ENCODE data around the gene TFEB. TPM values are rescaled to one million over a fixed set of nuclear protein-coding genes. Genes with fewer than 3 reads are reported as not detected.

The TFEB gene
- total RNA-seq, 2 donors from 2014 or later, result 4.9 to 10.1 TPM

DNA sequence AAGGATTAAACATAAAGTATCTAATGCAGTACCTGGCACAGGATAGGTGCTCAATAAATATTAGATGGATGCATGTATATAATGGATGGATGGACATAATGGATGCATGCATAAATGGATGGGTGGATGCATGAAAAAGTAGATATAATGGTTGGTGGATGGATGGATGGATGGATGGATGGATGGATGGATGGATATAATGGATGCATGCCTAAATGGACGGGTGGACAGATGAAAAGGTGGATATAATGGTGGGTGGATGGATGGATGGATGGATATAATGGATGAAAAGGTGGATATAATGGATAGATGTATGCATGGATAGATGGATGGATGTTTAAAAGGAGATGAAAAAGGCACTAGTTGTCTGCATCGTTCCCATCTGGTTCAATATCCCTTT, 26.0 kb downstream of the TFEB start:
- peaks cover 36% of the 10 kb centered on the region for H3K4me1 ChIP-seq

GRCh38 chr6:41708856-41709255, 26.6 kb downstream of the TFEB start:
- Histone ChIP-seq H3K27me3 (no peaks in the 10 kb centered on the region), H3K4me1 (peaks cover 35% of the 10 kb centered on the region), H3K36me3 (replicated peaks in 1 of 2; ENCODE audit: insufficient read depth in 1 of 2, low read depth in 2 of 2) (no peaks in the 10 kb centered on the region), H3K27ac (no peak overlapping the region), H3K4me3 (no peak overlapping the region), H3K9me3 (no peaks in the 10 kb centered on the region)
- intact Hi-C loops (cut with DNase I), result no loop called here
- no peak for DNase-seq
- 83 to 90% methylated on average over 3 of the region's 3 CpGs for WGBS, 2 donors
- no peak for ATAC-seq
- TF ChIP-seq, protein P1, sequence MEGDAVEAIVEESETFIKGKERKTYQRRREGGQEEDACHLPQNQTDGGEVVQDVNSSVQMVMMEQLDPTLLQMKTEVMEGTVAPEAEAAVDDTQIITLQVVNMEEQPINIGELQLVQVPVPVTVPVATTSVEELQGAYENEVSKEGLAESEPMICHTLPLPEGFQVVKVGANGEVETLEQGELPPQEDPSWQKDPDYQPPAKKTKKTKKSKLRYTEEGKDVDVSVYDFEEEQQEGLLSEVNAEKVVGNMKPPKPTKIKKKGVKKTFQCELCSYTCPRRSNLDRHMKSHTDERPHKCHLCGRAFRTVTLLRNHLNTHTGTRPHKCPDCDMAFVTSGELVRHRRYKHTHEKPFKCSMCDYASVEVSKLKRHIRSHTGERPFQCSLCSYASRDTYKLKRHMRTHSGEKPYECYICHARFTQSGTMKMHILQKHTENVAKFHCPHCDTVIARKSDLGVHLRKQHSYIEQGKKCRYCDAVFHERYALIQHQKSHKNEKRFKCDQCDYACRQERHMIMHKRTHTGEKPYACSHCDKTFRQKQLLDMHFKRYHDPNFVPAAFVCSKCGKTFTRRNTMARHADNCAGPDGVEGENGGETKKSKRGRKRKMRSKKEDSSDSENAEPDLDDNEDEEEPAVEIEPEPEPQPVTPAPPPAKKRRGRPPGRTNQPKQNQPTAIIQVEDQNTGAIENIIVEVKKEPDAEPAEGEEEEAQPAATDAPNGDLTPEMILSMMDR (IDR thresholded peaks at IDR 0.05), result no peak
- TF ChIP-seq POLR2A (IDR thresholded peaks at IDR 0.05), result no peak

More for the DNA sequence above, 26.0 kb downstream of the TFEB start:
- H3K27ac ChIP-seq, result no peak overlapping the region
- WGBS, 2 donors, result 82 to 94% methylated on average over 2 of the region's 2 CpGs
- DNase-seq, result no peak
- H3K9me3 ChIP-seq, result no peaks in the 10 kb centered on the region
- H3K36me3 ChIP-seq (replicated peaks in 1 of 2; ENCODE audit: insufficient read depth in 1 of 2, low read depth in 2 of 2), result no peaks in the 10 kb centered on the region
- H3K4me3 ChIP-seq, result no peak overlapping the region
- intact Hi-C loops (cut with DNase I), result no loop called here
- no peak for ATAC-seq
- H3K27me3 ChIP-seq, result no peaks in the 10 kb centered on the region
- TF ChIP-seq, protein P1 (IDR thresholded peaks at IDR 0.05), result no peak
- TF ChIP-seq POLR2A (IDR thresholded peaks at IDR 0.05), result no peak

- DNase-seq (peak in 1 of 4 donors; percentile 44), ATAC-seq (no peak)
- TF ChIP-seq, protein P1 (IDR thresholded peaks at IDR 0.05), result no peak
- TF ChIP-seq POLR2A (IDR thresholded peaks at IDR 0.05), result no peak
- intact Hi-C loops (cut with DNase I), result no loop called here
- Histone ChIP-seq H3K4me3 (no peak overlapping the region), H3K27me3 (no peaks in the 10 kb centered on the region), H3K27ac (peak overlapping the region in 1 of 4 donors; percentile 17), H3K4me1 (peaks cover 23% of the 10 kb centered on the region), H3K9me3 (no peaks in the 10 kb centered on the region), H3K36me3 (replicated peaks in 1 of 2; ENCODE audit: insufficient read depth in 1 of 2, low read depth in 2 of 2) (no peaks in the 10 kb centered on the region)
- 49 to 84% methylated on average over 14 of the region's 14 CpGs for WGBS, 2 donors
Measured at GRCh38 chr6:41707565-41708200, 27.7 kb downstream of the TFEB start.

- ATAC-seq, result no peak
- H3K4me1 ChIP-seq, result peaks cover 16% of the 10 kb centered on the region
- intact Hi-C loops (cut with DNase I), result no loop called here
Measured at GRCh38 chr6:41706876-41707564, 28.4 kb downstream of the TFEB start.

GRCh38 chr6:41705996-41706835, 29.2 kb downstream of the TFEB start:
- H3K36me3 ChIP-seq (replicated peaks in 1 of 2; ENCODE audit: insufficient read depth in 1 of 2, low read depth in 2 of 2), result no peaks in the 10 kb centered on the region
- H3K4me1 ChIP-seq, result peaks cover 8% of the 10 kb centered on the region
- peak; percentile 38 for ATAC-seq
- WGBS, 2 donors, result 67 to 78% methylated on average over 10 to 15 of the region's 15 CpGs
- peak; percentile 34 to 74 (median 41) for DNase-seq
- no peaks in the 10 kb centered on the region for H3K9me3 ChIP-seq
- no peaks in the 10 kb centered on the region for H3K27me3 ChIP-seq
- TF ChIP-seq POLR2A (IDR thresholded peaks at IDR 0.05), result no peak
- TF ChIP-seq, protein P1 (IDR thresholded peaks at IDR 0.05), result peak in 4 of 7 experiments; percentile 17 to 51 (median 33)
- intact Hi-C loops (cut with DNase I), result no loop called here
- H3K4me3 ChIP-seq, result no peak overlapping the region
- H3K27ac ChIP-seq, result peak overlapping the region in 1 of 4 donors; percentile 45

More at GRCh38 chr6:41706876-41707564, 28.4 kb downstream of the TFEB start:
- H3K27ac ChIP-seq, result peak overlapping the region in 1 of 4 donors; percentile 45
- H3K36me3 ChIP-seq (replicated peaks in 1 of 2; ENCODE audit: insufficient read depth in 1 of 2, low read depth in 2 of 2), result no peaks in the 10 kb centered on the region
- DNase-seq, result peak in 1 of 4 donors; percentile 44
- TF ChIP-seq POLR2A (IDR thresholded peaks at IDR 0.05), result no peak
- no peaks in the 10 kb centered on the region for H3K9me3 ChIP-seq
- WGBS, 2 donors, result 74 to 85% methylated on average over 3 to 9 of the region's 9 CpGs
- H3K27me3 ChIP-seq, result no peaks in the 10 kb centered on the region
- no peak overlapping the region for H3K4me3 ChIP-seq
